Measurements from ENCODE around the gene GPC5.

DNA sequence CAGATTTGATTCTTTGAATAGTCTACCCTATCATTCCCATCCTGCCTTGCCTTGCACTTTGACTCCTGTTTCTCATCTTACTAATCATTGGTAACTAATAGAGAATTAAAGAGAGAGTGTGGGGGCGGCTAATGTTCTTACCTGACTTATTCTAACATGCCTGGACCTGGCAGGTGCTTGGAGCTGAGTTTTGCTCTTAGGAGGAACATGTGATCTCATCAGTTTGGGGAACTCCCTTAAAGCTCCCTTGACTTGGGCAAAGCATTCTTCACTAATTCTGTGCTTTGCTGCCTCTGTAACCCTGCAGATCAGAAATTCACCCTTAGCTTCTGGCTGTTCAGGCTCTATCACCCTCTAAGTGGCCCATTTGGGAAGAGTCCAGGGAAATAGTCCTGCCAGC lies 861.1 kb downstream of the GPC5 start:
- TF ChIP-seq EP300 (IDR thresholded peaks at IDR 0.05; ENCODE audit: borderline replicate concordance): no peak
- TF ChIP-seq FOXM1 (IDR thresholded peaks at IDR 0.05; ENCODE audit: borderline replicate concordance, low read depth): no peak
- TF ChIP-seq, protein P1, sequence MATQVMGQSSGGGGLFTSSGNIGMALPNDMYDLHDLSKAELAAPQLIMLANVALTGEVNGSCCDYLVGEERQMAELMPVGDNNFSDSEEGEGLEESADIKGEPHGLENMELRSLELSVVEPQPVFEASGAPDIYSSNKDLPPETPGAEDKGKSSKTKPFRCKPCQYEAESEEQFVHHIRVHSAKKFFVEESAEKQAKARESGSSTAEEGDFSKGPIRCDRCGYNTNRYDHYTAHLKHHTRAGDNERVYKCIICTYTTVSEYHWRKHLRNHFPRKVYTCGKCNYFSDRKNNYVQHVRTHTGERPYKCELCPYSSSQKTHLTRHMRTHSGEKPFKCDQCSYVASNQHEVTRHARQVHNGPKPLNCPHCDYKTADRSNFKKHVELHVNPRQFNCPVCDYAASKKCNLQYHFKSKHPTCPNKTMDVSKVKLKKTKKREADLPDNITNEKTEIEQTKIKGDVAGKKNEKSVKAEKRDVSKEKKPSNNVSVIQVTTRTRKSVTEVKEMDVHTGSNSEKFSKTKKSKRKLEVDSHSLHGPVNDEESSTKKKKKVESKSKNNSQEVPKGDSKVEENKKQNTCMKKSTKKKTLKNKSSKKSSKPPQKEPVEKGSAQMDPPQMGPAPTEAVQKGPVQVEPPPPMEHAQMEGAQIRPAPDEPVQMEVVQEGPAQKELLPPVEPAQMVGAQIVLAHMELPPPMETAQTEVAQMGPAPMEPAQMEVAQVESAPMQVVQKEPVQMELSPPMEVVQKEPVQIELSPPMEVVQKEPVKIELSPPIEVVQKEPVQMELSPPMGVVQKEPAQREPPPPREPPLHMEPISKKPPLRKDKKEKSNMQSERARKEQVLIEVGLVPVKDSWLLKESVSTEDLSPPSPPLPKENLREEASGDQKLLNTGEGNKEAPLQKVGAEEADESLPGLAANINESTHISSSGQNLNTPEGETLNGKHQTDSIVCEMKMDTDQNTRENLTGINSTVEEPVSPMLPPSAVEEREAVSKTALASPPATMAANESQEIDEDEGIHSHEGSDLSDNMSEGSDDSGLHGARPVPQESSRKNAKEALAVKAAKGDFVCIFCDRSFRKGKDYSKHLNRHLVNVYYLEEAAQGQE (IDR thresholded peaks at IDR 0.05; ENCODE audit: low read depth): no peak
- TF ChIP-seq RAD21 (IDR thresholded peaks at IDR 0.05; ENCODE audit: low read depth): no peak
- no peak for TF ChIP-seq YY1 (IDR thresholded peaks at IDR 0.05; ENCODE audit: low read depth)
- no peak for TF ChIP-seq CEBPB (IDR thresholded peaks at IDR 0.05)
- TF ChIP-seq TEAD4 (IDR thresholded peaks at IDR 0.05): no peak
- TF ChIP-seq TAF1 (IDR thresholded peaks at IDR 0.05; ENCODE audit: low read depth): no peak
- TF ChIP-seq CREB1 (IDR thresholded peaks at IDR 0.05; ENCODE audit: low read depth): no peak
